ENCODE data around the gene MRPL3.

The MRPL3 gene

GRCh38 chr3:131470377-131470776 lies 32.4 kb downstream of the MRPL3 start:
- H3K4me1 ChIP-seq (ENCODE audit: control insufficient read depth in 2 of 2, insufficient read depth in 2 of 2, low read length in 2 of 2): no peaks in the 10 kb centered on the region
- no peaks in the 10 kb centered on the region for H3K9me3 ChIP-seq (ENCODE audit: control insufficient read depth in 2 of 2, low read length in 2 of 2)
- H3K9ac ChIP-seq (ENCODE audit: low read depth in 1 of 2, low read length in 2 of 2): no peak overlapping the region
- H3K27ac ChIP-seq (ENCODE audit: low read depth in 2 of 2, low read length in 2 of 2): no peak overlapping the region
- peaks cover 21 to 33% of the 10 kb centered on the region in 2 donors for H3K36me3 ChIP-seq (ENCODE audit: control insufficient read depth in 2 of 2, insufficient read depth in 2 of 2, low read length in 2 of 2)
- H3K4me3 ChIP-seq (ENCODE audit: low read length in 2 of 2): no peak overlapping the region
- H3K27me3 ChIP-seq (ENCODE audit: control insufficient read depth in 2 of 2, insufficient read depth in 2 of 2, low read length in 2 of 2): no peaks in the 10 kb centered on the region

DNA sequence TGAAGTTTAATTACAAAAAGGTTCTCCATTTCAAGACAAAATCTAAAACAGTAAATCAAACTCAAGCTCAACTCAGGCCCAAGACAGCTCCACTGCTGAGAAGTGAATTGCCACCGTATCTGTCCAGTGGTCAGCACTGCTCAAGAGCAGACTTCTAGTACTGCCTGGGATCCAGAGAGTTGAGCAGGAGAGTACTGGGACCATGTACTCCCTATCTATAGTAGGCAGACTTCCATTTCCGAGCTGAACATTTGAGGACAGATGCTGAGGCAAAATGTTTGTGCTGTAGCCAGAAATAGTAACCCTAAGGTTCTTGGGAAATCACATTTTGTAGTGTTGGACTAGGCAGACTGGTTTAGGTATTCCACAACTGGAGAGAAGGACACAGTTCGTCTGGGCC lies 44.1 kb downstream of the MRPL3 start:
- H3K9ac ChIP-seq (ENCODE audit: low read depth in 1 of 2, low read length in 2 of 2): no peak overlapping the region
- H3K4me3 ChIP-seq (ENCODE audit: low read length in 2 of 2): no peak overlapping the region
- H3K27ac ChIP-seq (ENCODE audit: low read depth in 2 of 2, low read length in 2 of 2): no peak overlapping the region
- no peaks in the 10 kb centered on the region for H3K4me1 ChIP-seq (ENCODE audit: control insufficient read depth in 2 of 2, insufficient read depth in 2 of 2, low read length in 2 of 2)
- no peaks in the 10 kb centered on the region for H3K27me3 ChIP-seq (ENCODE audit: control insufficient read depth in 2 of 2, insufficient read depth in 2 of 2, low read length in 2 of 2)
- peaks cover 9% of the 10 kb centered on the region in 2 donors for H3K36me3 ChIP-seq (ENCODE audit: control insufficient read depth in 2 of 2, insufficient read depth in 2 of 2, low read length in 2 of 2)
- no peaks in the 10 kb centered on the region for H3K9me3 ChIP-seq (ENCODE audit: control insufficient read depth in 2 of 2, low read length in 2 of 2)

- no peak overlapping the region for H3K4me3 ChIP-seq (ENCODE audit: low read length in 2 of 2)
- no peak overlapping the region for H3K27ac ChIP-seq (ENCODE audit: low read depth in 2 of 2, low read length in 2 of 2)
- no peaks in the 10 kb centered on the region for H3K9me3 ChIP-seq (ENCODE audit: control insufficient read depth in 2 of 2, low read length in 2 of 2)
- H3K27me3 ChIP-seq (ENCODE audit: control insufficient read depth in 2 of 2, insufficient read depth in 2 of 2, low read length in 2 of 2): no peaks in the 10 kb centered on the region
- no peaks in the 10 kb centered on the region for H3K4me1 ChIP-seq (ENCODE audit: control insufficient read depth in 2 of 2, insufficient read depth in 2 of 2, low read length in 2 of 2)
- H3K9ac ChIP-seq (ENCODE audit: low read depth in 1 of 2, low read length in 2 of 2): no peak overlapping the region
- peaks cover 5% of the 10 kb centered on the region in 2 donors for H3K36me3 ChIP-seq (ENCODE audit: control insufficient read depth in 2 of 2, insufficient read depth in 2 of 2, low read length in 2 of 2)
Observed at GRCh38 chr3:131457220-131457619, 45.6 kb downstream of the MRPL3 start.

- no peak overlapping the region for H3K9ac ChIP-seq (ENCODE audit: low read depth in 1 of 2, low read length in 2 of 2)
- no peaks in the 10 kb centered on the region for H3K9me3 ChIP-seq (ENCODE audit: control insufficient read depth in 2 of 2, low read length in 2 of 2)
- H3K4me3 ChIP-seq (ENCODE audit: low read length in 2 of 2): no peak overlapping the region
- no peaks in the 10 kb centered on the region for H3K4me1 ChIP-seq (ENCODE audit: control insufficient read depth in 2 of 2, insufficient read depth in 2 of 2, low read length in 2 of 2)
- H3K27ac ChIP-seq (ENCODE audit: low read depth in 2 of 2, low read length in 2 of 2): no peak overlapping the region
- H3K36me3 ChIP-seq (ENCODE audit: control insufficient read depth in 2 of 2, insufficient read depth in 2 of 2, low read length in 2 of 2): peaks cover 0 to 5% of the 10 kb centered on the region in 2 donors
- no peaks in the 10 kb centered on the region for H3K27me3 ChIP-seq (ENCODE audit: control insufficient read depth in 2 of 2, insufficient read depth in 2 of 2, low read length in 2 of 2)
Observed at GRCh38 chr3:131454501-131454900, 48.3 kb downstream of the MRPL3 start.

DNA sequence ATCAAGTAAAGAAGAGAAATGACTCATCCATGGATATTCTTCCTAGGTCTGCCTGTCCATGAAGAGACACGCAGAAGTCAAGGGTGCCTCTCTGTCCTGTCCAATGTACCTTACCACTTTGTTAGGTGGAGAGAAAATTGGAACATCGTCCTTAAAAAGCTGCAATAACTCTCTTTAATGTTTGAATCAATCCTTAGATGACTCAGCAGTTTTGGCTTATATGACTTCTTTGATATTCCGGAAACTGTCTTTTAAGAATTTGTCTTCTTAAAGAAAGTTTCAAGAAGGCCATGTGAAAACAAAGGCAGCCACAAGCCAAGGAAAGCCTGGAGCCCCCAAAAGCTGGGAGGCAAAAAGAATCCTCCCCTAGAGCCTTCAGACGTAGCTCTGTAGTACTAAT lies 49.2 kb downstream of the MRPL3 start:
- H3K4me1 ChIP-seq (ENCODE audit: control insufficient read depth in 2 of 2, insufficient read depth in 2 of 2, low read length in 2 of 2): no peaks in the 10 kb centered on the region
- H3K27ac ChIP-seq (ENCODE audit: low read depth in 2 of 2, low read length in 2 of 2): no peak overlapping the region
- H3K9ac ChIP-seq (ENCODE audit: low read depth in 1 of 2, low read length in 2 of 2): no peak overlapping the region

DNA sequence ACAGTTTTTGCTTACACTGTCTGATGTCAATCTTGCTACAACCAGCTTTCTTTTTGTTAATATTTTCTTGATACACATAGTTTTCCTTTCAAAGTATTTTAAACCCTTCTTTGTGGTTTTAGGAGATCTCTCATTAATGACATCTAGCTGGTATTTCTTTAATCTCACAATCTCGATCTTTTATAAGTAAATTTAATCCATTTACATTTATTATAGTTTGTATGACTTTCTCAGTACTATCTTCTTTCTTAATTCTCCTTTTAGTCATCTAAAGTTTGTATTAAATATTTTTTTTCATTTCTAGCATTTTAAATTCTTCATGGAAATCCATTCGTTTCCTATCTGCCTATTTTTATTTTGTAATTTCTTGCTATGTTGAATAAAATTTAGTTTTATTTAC lies 55.4 kb downstream of the MRPL3 start:
- Histone ChIP-seq H3K27me3 (ENCODE audit: control insufficient read depth in 2 of 2, insufficient read depth in 2 of 2, low read length in 2 of 2) (no peaks in the 10 kb centered on the region), H3K36me3 (ENCODE audit: control insufficient read depth in 2 of 2, insufficient read depth in 2 of 2, low read length in 2 of 2) (no peaks in the 10 kb centered on the region), H3K9ac (ENCODE audit: low read depth in 1 of 2, low read length in 2 of 2) (no peak overlapping the region), H3K9me3 (ENCODE audit: control insufficient read depth in 2 of 2, low read length in 2 of 2) (no peaks in the 10 kb centered on the region), H3K4me1 (ENCODE audit: control insufficient read depth in 2 of 2, insufficient read depth in 2 of 2, low read length in 2 of 2) (no peaks in the 10 kb centered on the region), H3K27ac (ENCODE audit: low read depth in 2 of 2, low read length in 2 of 2) (no peak overlapping the region), H3K4me3 (ENCODE audit: low read length in 2 of 2) (no peak overlapping the region)

More for the DNA sequence above, 49.2 kb downstream of the MRPL3 start:
- Histone ChIP-seq H3K4me3 (ENCODE audit: low read length in 2 of 2) (no peak overlapping the region), H3K9me3 (ENCODE audit: control insufficient read depth in 2 of 2, low read length in 2 of 2) (no peaks in the 10 kb centered on the region), H3K36me3 (ENCODE audit: control insufficient read depth in 2 of 2, insufficient read depth in 2 of 2, low read length in 2 of 2) (no peaks in the 10 kb centered on the region), H3K27me3 (ENCODE audit: control insufficient read depth in 2 of 2, insufficient read depth in 2 of 2, low read length in 2 of 2) (no peaks in the 10 kb centered on the region)

- no peak overlapping the region for H3K9ac ChIP-seq (ENCODE audit: low read depth in 1 of 2, low read length in 2 of 2)
- H3K36me3 ChIP-seq (ENCODE audit: control insufficient read depth in 2 of 2, insufficient read depth in 2 of 2, low read length in 2 of 2): no peaks in the 10 kb centered on the region
- H3K4me3 ChIP-seq (ENCODE audit: low read length in 2 of 2): no peak overlapping the region
- no peaks in the 10 kb centered on the region for H3K4me1 ChIP-seq (ENCODE audit: control insufficient read depth in 2 of 2, insufficient read depth in 2 of 2, low read length in 2 of 2)
- H3K27me3 ChIP-seq (ENCODE audit: control insufficient read depth in 2 of 2, insufficient read depth in 2 of 2, low read length in 2 of 2): no peaks in the 10 kb centered on the region
- no peak overlapping the region for H3K27ac ChIP-seq (ENCODE audit: low read depth in 2 of 2, low read length in 2 of 2)
- no peaks in the 10 kb centered on the region for H3K9me3 ChIP-seq (ENCODE audit: control insufficient read depth in 2 of 2, low read length in 2 of 2)
Observed at GRCh38 chr3:131444180-131444579, 58.6 kb downstream of the MRPL3 start.

DNA sequence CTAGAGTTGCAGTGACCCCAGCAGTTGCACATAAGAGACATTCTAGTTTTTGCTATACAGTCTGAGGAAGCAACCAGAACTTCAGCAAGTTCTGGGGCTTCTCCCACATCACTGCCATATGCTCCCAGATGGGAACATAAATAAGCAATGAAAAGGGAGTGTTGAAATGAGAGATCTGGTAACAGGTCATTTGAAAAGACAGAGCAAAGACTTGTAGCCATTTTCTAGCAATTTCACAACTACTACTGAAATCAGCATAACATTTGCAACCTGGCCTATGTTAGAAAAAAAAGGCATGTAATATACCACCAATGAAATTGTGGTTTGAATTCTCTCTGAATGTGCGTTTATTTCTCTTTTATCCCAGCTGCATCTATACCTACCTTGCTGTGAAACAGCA lies 63.7 kb downstream of the MRPL3 start:
- no peak overlapping the region for H3K4me3 ChIP-seq (ENCODE audit: low read length in 2 of 2)
- H3K36me3 ChIP-seq (ENCODE audit: control insufficient read depth in 2 of 2, insufficient read depth in 2 of 2, low read length in 2 of 2): no peaks in the 10 kb centered on the region
- no peaks in the 10 kb centered on the region for H3K4me1 ChIP-seq (ENCODE audit: control insufficient read depth in 2 of 2, insufficient read depth in 2 of 2, low read length in 2 of 2)
- no peaks in the 10 kb centered on the region for H3K27me3 ChIP-seq (ENCODE audit: control insufficient read depth in 2 of 2, insufficient read depth in 2 of 2, low read length in 2 of 2)
- H3K27ac ChIP-seq (ENCODE audit: low read depth in 2 of 2, low read length in 2 of 2): no peak overlapping the region
- no peaks in the 10 kb centered on the region for H3K9me3 ChIP-seq (ENCODE audit: control insufficient read depth in 2 of 2, low read length in 2 of 2)
- no peak overlapping the region for H3K9ac ChIP-seq (ENCODE audit: low read depth in 1 of 2, low read length in 2 of 2)

DNA sequence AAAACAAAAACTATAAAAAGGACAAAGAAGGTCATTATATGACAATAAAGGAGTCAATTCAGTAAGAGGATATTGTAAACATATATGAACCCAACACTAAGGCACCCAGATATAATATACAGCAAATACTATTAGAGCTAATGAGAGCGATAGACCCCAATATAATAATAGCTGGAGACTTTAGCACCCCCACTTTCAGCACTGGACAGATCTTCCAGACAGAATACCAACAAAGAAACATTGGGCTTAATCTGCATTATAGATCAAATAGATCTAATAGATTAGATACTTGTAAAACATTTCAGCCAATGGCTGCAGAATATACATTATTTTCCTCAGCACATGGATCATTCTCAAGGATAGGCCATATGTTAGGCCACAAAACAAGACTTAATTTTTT lies 67.8 kb downstream of the MRPL3 start:
- no peaks in the 10 kb centered on the region for H3K4me1 ChIP-seq (ENCODE audit: control insufficient read depth in 2 of 2, insufficient read depth in 2 of 2, low read length in 2 of 2)
- no peak overlapping the region for H3K4me3 ChIP-seq (ENCODE audit: low read length in 2 of 2)
- H3K27ac ChIP-seq (ENCODE audit: low read depth in 2 of 2, low read length in 2 of 2): no peak overlapping the region
- no peak overlapping the region for H3K9ac ChIP-seq (ENCODE audit: low read depth in 1 of 2, low read length in 2 of 2)
- no peaks in the 10 kb centered on the region for H3K36me3 ChIP-seq (ENCODE audit: control insufficient read depth in 2 of 2, insufficient read depth in 2 of 2, low read length in 2 of 2)
- no peaks in the 10 kb centered on the region for H3K9me3 ChIP-seq (ENCODE audit: control insufficient read depth in 2 of 2, low read length in 2 of 2)
- no peaks in the 10 kb centered on the region for H3K27me3 ChIP-seq (ENCODE audit: control insufficient read depth in 2 of 2, insufficient read depth in 2 of 2, low read length in 2 of 2)

DNA sequence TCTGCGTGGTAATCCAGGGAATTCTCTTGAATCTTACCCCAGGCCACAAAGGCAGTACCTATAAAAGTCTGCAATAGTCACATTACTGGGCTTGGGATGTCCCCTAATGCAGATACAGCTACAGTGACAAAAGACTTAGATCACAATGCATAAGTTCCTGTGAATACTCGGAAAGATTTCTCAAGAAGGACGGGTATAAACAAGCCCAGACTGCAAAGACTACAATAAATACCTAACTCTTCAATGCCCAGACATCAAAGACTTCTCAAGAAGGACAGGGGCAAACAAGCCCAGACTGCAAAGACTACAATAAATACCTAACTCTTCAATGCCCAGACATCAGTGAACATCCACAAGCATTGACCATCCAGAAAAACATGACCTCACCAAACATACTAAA lies 70.3 kb downstream of the MRPL3 start:
- no peaks in the 10 kb centered on the region for H3K27me3 ChIP-seq (ENCODE audit: control insufficient read depth in 2 of 2, insufficient read depth in 2 of 2, low read length in 2 of 2)
- H3K36me3 ChIP-seq (ENCODE audit: control insufficient read depth in 2 of 2, insufficient read depth in 2 of 2, low read length in 2 of 2): no peaks in the 10 kb centered on the region
- no peak overlapping the region for H3K27ac ChIP-seq (ENCODE audit: low read depth in 2 of 2, low read length in 2 of 2)
- H3K9ac ChIP-seq (ENCODE audit: low read depth in 1 of 2, low read length in 2 of 2): no peak overlapping the region
- no peaks in the 10 kb centered on the region for H3K4me1 ChIP-seq (ENCODE audit: control insufficient read depth in 2 of 2, insufficient read depth in 2 of 2, low read length in 2 of 2)
- no peak overlapping the region for H3K4me3 ChIP-seq (ENCODE audit: low read length in 2 of 2)
- H3K9me3 ChIP-seq (ENCODE audit: control insufficient read depth in 2 of 2, low read length in 2 of 2): no peaks in the 10 kb centered on the region

DNA sequence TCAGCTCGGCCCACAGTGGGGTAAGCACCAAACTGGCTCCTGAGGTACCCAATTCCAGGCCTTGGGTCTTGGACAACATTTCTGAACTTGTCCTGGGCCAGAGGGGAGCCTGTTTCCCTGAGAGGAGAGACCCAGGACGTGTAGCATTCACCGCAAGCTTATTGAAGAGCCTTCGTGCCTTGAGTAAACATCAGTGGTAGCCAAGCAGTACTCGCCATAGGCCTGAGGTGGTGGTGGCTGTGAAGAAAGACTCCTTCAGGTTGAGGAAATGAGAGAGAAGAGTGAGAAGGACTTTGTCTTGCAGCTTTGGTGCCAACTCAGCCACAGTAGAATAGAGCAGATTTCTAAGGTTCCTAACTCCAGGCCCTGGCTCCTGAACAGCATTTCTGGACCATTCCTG lies 71.0 kb downstream of the MRPL3 start:
- H3K9me3 ChIP-seq (ENCODE audit: control insufficient read depth in 2 of 2, low read length in 2 of 2): no peaks in the 10 kb centered on the region
- H3K27me3 ChIP-seq (ENCODE audit: control insufficient read depth in 2 of 2, insufficient read depth in 2 of 2, low read length in 2 of 2): no peaks in the 10 kb centered on the region
- no peaks in the 10 kb centered on the region for H3K36me3 ChIP-seq (ENCODE audit: control insufficient read depth in 2 of 2, insufficient read depth in 2 of 2, low read length in 2 of 2)
- H3K4me1 ChIP-seq (ENCODE audit: control insufficient read depth in 2 of 2, insufficient read depth in 2 of 2, low read length in 2 of 2): no peaks in the 10 kb centered on the region
- no peak overlapping the region for H3K27ac ChIP-seq (ENCODE audit: low read depth in 2 of 2, low read length in 2 of 2)
- H3K9ac ChIP-seq (ENCODE audit: low read depth in 1 of 2, low read length in 2 of 2): no peak overlapping the region
- H3K4me3 ChIP-seq (ENCODE audit: low read length in 2 of 2): no peak overlapping the region

Measured in mucosa of rectum (tissue), 2 donors.